Stomach smooth muscle (tissue), 2 donors: ENCODE results near the gene FHOD3.

Experiments
- H3K27ac ChIP-seq: one replicate; pipeline ENCODE4 v1.7.0; 2013; ENCODE audit warnings: mild to moderate bottlenecking, low read length, inconsistent platforms
- H3K27me3 ChIP-seq, 2 donors: one replicate each; pipeline ENCODE4 v1.7.0; 2013; ENCODE audit warnings: low read length in 2 of 2; ENCODE audit not compliant: insufficient read depth in 2 of 2, control insufficient read depth in 1 of 2
- H3K36me3 ChIP-seq, 2 donors: one replicate each; pipeline ENCODE4 v1.7.0; 2013; ENCODE audit warnings: low read length in 2 of 2; ENCODE audit not compliant: control insufficient read depth in 2 of 2, insufficient read depth in 2 of 2
- H3K4me1 ChIP-seq: one replicate; pipeline ENCODE4 v1.7.0; 2013; ENCODE audit warnings: low read length; ENCODE audit not compliant: control insufficient read depth, insufficient read depth
- H3K4me3 ChIP-seq, 2 donors: one replicate each; pipeline ENCODE4 v1.7.0; 2013; ENCODE audit warnings: low read length in 2 of 2
- H3K9ac ChIP-seq, 2 donors: one replicate each; pipeline ENCODE4 v1.7.0; 2013; ENCODE audit warnings: low read length in 2 of 2, mild to moderate bottlenecking in 1 of 2
- H3K9me3 ChIP-seq, 2 donors: one replicate each; pipeline ENCODE4 v1.7.0; 2013; ENCODE audit warnings: low read length in 2 of 2; ENCODE audit not compliant: control insufficient read depth in 2 of 2
- donor health status: healthy.
- donor health status: Pancreatic carcinoma.

Gene FHOD3

GRCh38 chr18:36333414-36333813 lies 35.9 kb downstream of the FHOD3 start:
- H3K9me3 ChIP-seq: no peaks in the 10 kb centered on the region
- H3K27me3 ChIP-seq: no peaks in the 10 kb centered on the region
- H3K36me3 ChIP-seq: no peaks in the 10 kb centered on the region
- H3K4me3 ChIP-seq: no peak overlapping the region
- H3K9ac ChIP-seq: no peak overlapping the region
- H3K27ac ChIP-seq: no peak overlapping the region
- H3K4me1 ChIP-seq: peaks cover 16% of the 10 kb centered on the region

DNA sequence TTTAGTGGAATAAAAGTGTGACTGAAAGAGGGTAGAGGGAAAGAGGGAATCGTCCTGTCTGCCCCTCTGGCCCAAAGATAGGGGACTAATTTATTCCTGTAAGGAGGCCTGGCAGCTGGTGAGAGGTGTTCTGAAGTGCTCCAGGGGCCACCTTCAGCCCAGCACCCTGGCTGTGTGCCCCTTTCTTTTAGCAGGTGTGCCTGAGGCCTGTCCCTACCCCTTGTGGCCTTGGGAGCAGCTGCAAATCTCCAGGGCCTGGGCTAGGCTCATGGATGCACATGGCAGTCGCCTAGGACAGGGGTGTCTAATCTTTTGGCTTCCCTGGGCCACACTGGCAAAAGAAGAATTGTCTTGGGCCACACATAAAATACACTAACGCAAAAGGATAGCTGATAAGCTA lies 37.3 kb downstream of the FHOD3 start:
- H3K9me3 ChIP-seq: no peaks in the 10 kb centered on the region
- no peak overlapping the region for H3K27ac ChIP-seq
- H3K27me3 ChIP-seq: no peaks in the 10 kb centered on the region
- H3K4me1 ChIP-seq: peaks cover 16% of the 10 kb centered on the region
- no peak overlapping the region for H3K9ac ChIP-seq
- no peak overlapping the region for H3K4me3 ChIP-seq
- no peaks in the 10 kb centered on the region for H3K36me3 ChIP-seq

DNA sequence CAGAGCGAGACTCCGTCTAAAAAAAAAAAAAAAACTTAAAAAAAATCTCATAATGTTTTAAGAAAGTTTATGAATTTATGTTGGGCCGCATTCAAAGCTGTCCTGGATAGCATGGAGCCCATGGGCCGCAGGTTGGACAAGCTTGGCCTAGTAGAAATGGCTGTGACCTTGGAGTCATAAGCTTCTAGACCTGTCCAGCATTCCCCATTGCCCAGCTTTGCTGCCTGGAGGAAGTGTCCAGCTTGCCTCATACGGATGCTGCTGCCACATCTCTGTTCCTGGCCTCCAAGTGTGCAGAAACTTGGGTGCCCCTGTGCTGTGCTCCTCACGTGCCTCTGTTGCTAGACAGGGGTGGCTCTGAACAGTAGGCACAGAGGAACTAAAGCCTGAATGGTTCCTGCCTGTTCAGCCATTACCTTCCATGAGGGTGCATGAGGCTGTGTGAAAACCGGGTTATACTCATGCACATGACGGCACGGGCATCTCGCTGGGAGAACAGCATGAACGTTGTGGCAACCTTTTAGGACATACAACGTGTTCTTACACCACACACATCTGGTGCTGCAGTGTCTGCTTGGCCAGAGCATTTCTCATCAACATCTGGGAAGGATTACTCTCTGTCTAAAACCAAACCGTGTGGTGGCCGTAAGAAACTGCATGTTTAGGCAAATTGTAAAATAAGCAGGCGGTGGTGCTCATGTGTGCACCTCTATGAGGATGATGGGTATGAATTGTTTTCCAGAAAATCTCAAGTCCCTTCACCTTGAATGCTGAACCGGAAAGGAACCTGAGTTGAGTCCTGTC lies 38.2 kb downstream of the FHOD3 start:
- H3K9ac ChIP-seq: no peak overlapping the region
- no peaks in the 10 kb centered on the region for H3K9me3 ChIP-seq
- H3K27ac ChIP-seq: no peak overlapping the region
- peaks cover 11% of the 10 kb centered on the region for H3K4me1 ChIP-seq
- no peak overlapping the region for H3K4me3 ChIP-seq
- H3K36me3 ChIP-seq: no peaks in the 10 kb centered on the region
- no peaks in the 10 kb centered on the region for H3K27me3 ChIP-seq

GRCh38 chr18:36337679-36338402 lies 40.3 kb downstream of the FHOD3 start:
- H3K27ac ChIP-seq: no peak overlapping the region
- H3K9me3 ChIP-seq: no peaks in the 10 kb centered on the region
- no peaks in the 10 kb centered on the region for H3K4me1 ChIP-seq
- no peak overlapping the region for H3K9ac ChIP-seq
- H3K36me3 ChIP-seq: no peaks in the 10 kb centered on the region
- no peak overlapping the region for H3K4me3 ChIP-seq
- no peaks in the 10 kb centered on the region for H3K27me3 ChIP-seq

GRCh38 chr18:36338403-36338933 lies 41.0 kb downstream of the FHOD3 start:
- Histone ChIP-seq H3K36me3 (no peaks in the 10 kb centered on the region), H3K27ac (no peak overlapping the region), H3K9me3 (no peaks in the 10 kb centered on the region), H3K9ac (no peak overlapping the region), H3K4me1 (no peaks in the 10 kb centered on the region), H3K4me3 (no peak overlapping the region), H3K27me3 (no peaks in the 10 kb centered on the region)

DNA sequence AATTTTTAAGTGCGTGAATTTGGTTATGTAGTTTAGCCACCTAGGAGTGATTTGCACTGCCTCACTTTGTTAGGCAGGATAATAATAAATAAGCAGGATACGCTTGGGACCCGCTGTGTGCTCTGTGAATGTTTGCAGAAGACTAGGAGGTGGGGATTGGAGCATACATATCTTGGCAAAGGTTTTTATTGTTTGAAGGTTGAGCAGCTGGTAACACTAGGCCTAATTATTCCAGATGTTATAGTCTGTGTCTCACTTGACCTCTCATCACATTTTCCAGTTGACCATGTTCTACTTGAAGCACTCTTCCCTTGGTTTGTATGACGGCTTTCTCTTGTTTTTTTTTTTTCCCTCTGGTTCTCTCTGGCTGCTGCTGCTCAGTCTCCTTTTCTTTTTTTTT lies 42.7 kb downstream of the FHOD3 start:
- H3K36me3 ChIP-seq: no peaks in the 10 kb centered on the region
- no peaks in the 10 kb centered on the region for H3K27me3 ChIP-seq
- no peak overlapping the region for H3K27ac ChIP-seq
- no peaks in the 10 kb centered on the region for H3K4me1 ChIP-seq
- H3K9ac ChIP-seq: no peak overlapping the region
- H3K4me3 ChIP-seq: no peak overlapping the region
- no peaks in the 10 kb centered on the region for H3K9me3 ChIP-seq

- Histone ChIP-seq H3K4me3 (no peak overlapping the region), H3K9ac (no peak overlapping the region), H3K27me3 (no peaks in the 10 kb centered on the region), H3K9me3 (no peaks in the 10 kb centered on the region), H3K36me3 (no peaks in the 10 kb centered on the region), H3K27ac (no peak overlapping the region), H3K4me1 (no peaks in the 10 kb centered on the region)
These were observed 44.4 kb downstream of the FHOD3 start for GRCh38 chr18:36341944-36342343.

DNA sequence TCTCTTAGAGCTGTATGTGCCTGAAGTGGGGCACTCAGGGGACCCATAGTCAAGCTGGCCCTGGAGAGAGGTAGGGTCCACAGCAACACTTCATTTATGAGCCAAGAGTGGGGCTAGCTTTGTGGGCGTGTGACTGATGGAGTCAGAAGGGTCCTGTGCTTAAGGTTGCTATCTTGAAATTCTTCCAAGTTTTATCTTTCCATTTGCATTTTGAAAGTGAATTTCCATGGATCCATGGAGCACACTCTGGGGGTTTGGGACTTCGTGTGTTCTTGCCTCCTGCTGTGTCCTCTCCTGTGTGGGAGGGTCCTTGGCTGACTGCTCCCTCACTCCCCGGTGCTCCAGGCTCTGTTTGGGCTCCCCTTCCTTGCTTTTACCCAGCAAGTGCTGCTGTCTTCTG lies 50.8 kb downstream of the FHOD3 start:
- no peak overlapping the region for H3K9ac ChIP-seq
- no peaks in the 10 kb centered on the region for H3K27me3 ChIP-seq
- no peaks in the 10 kb centered on the region for H3K9me3 ChIP-seq
- H3K4me1 ChIP-seq: peaks cover 5% of the 10 kb centered on the region
- no peaks in the 10 kb centered on the region for H3K36me3 ChIP-seq
- no peak overlapping the region for H3K27ac ChIP-seq
- H3K4me3 ChIP-seq: no peak overlapping the region

GRCh38 chr18:36348971-36349417 lies 51.5 kb downstream of the FHOD3 start:
- Histone ChIP-seq H3K4me3 (no peak overlapping the region), H3K27me3 (no peaks in the 10 kb centered on the region), H3K4me1 (peaks cover 5% of the 10 kb centered on the region), H3K9me3 (peaks cover 0 to 4% of the 10 kb centered on the region in 2 donors), H3K27ac (no peak overlapping the region), H3K9ac (no peak overlapping the region), H3K36me3 (no peaks in the 10 kb centered on the region)

GRCh38 chr18:36349552-36349951 lies 52.0 kb downstream of the FHOD3 start:
- Histone ChIP-seq H3K27me3 (no peaks in the 10 kb centered on the region), H3K9me3 (peaks cover 0 to 5% of the 10 kb centered on the region in 2 donors), H3K4me1 (peaks cover 5% of the 10 kb centered on the region), H3K4me3 (no peak overlapping the region), H3K36me3 (no peaks in the 10 kb centered on the region), H3K9ac (no peak overlapping the region), H3K27ac (no peak overlapping the region)

- Histone ChIP-seq H3K27me3 (no peaks in the 10 kb centered on the region), H3K4me1 (peaks cover 5% of the 10 kb centered on the region), H3K9ac (no peak overlapping the region), H3K36me3 (no peaks in the 10 kb centered on the region), H3K9me3 (peaks cover 0 to 5% of the 10 kb centered on the region in 2 donors), H3K27ac (no peak overlapping the region), H3K4me3 (no peak overlapping the region)
These were observed 52.7 kb downstream of the FHOD3 start for GRCh38 chr18:36350251-36350651.
